ENCODE data around the gene PTPRG.

The PTPRG gene

GRCh38 chr3:61771976-61772375, 210.6 kb downstream of the PTPRG start:
- DNase-seq = no peak

GRCh38 chr3:61772456-61772855, 211.1 kb downstream of the PTPRG start:
- DNase-seq = no peak

- no peak for DNase-seq
Measured at GRCh38 chr3:61774279-61774890, 213.0 kb downstream of the PTPRG start.

- DNase-seq = no peak
Measured at GRCh38 chr3:61776390-61776789, 215.0 kb downstream of the PTPRG start.

GRCh38 chr3:61777483-61777882, 216.1 kb downstream of the PTPRG start:
- DNase-seq = no peak

GRCh38 chr3:61778095-61778494, 216.7 kb downstream of the PTPRG start:
- no peak for DNase-seq

GRCh38 chr3:61780016-61780415, 218.6 kb downstream of the PTPRG start:
- DNase-seq = no peak

GRCh38 chr3:61780455-61781228, 219.3 kb downstream of the PTPRG start:
- no peak for DNase-seq

GRCh38 chr3:61783993-61784718, 222.8 kb downstream of the PTPRG start:
- DNase-seq = peak; percentile 14

- no peak for DNase-seq
Measured at GRCh38 chr3:61788623-61789507, 227.5 kb downstream of the PTPRG start.

GRCh38 chr3:61789861-61790260, 228.5 kb downstream of the PTPRG start:
- no peak for DNase-seq

- no peak for DNase-seq
Measured at GRCh38 chr3:61790411-61790810, 229.0 kb downstream of the PTPRG start.

GRCh38 chr3:61793056-61793455, 231.7 kb downstream of the PTPRG start:
- no peak for DNase-seq

- no peak for DNase-seq
Measured at GRCh38 chr3:61793521-61793920, 232.2 kb downstream of the PTPRG start.

GRCh38 chr3:61794341-61794740, 233.0 kb downstream of the PTPRG start:
- no peak for DNase-seq

GRCh38 chr3:61794961-61795360, 233.6 kb downstream of the PTPRG start:
- DNase-seq = no peak

GRCh38 chr3:61796088-61796680, 234.8 kb downstream of the PTPRG start:
- no peak for DNase-seq

GRCh38 chr3:61796911-61797310, 235.5 kb downstream of the PTPRG start:
- DNase-seq = no peak

GRCh38 chr3:61802772-61803171, 241.4 kb downstream of the PTPRG start:
- DNase-seq = no peak

- no peak for DNase-seq
Measured at GRCh38 chr3:61803983-61804382, 242.6 kb downstream of the PTPRG start.

- DNase-seq = no peak
Measured at GRCh38 chr3:61804782-61805181, 243.4 kb downstream of the PTPRG start.

- DNase-seq = peak; percentile 8
Measured at GRCh38 chr3:61805510-61806080, 244.2 kb downstream of the PTPRG start.
